ENCODE data around the gene ELK3. TPM values are rescaled to one million over a fixed set of nuclear protein-coding genes. Genes with fewer than 3 reads are reported as not detected.

The ELK3 gene
- total RNA-seq, 4 donors from 2014 or later = 10.0 to 13.5 (median 11.0) TPM

DNA sequence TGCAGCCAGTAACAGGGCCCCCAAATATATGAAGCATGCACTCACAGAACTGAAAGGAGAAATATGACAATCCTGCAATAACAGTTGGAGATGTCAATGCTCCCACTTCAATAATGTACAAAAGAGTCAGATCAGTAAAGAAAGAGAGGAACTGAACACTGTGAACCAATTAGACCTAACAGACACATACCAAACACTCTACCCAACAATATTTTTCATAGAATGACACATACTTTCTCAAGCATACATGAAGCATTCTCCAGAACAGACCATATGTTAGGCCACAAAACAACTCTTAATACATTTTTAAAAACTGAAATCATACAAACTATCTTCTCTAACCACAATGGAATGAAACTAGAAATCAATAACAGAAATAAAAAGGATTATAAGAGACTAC is 80.2 kb downstream of the ELK3 start:
- no peak for DNase-seq (ENCODE audit: low spot score in 2 of 2)

DNA sequence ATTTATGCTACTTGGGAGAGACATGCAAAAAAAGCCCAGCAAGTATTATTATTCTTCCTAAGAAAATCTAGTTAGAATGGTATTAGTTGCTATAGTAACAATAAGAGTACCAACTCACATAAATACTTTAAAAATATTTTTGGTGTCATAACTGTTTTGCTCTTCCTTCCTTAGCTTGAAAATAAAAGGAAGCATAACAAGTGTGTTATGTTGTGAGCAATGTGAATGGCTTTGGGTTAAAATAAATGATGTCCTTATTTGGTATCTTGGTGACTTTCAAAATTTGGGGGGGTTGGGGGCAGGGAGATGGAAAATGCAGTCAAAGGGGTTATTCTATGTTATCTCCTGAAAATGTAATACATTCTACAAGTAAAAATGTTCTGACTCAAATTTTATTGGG is 91.0 kb downstream of the ELK3 start:
- H3K4me3 ChIP-seq = no peak overlapping the region
- no peak overlapping the region for H3K27ac ChIP-seq
- H3K9me3 ChIP-seq = no peaks in the 10 kb centered on the region
- peaks cover 89% of the 10 kb centered on the region for H3K36me3 ChIP-seq
- DNase-seq (ENCODE audit: low spot score in 2 of 2) = no peak
- TF ChIP-seq POLR2AphosphoS5 (IDR thresholded peaks at IDR 0.05) = no peak
- no peak for TF ChIP-seq POLR2A (IDR thresholded peaks at IDR 0.05)
- TF ChIP-seq, protein P1, sequence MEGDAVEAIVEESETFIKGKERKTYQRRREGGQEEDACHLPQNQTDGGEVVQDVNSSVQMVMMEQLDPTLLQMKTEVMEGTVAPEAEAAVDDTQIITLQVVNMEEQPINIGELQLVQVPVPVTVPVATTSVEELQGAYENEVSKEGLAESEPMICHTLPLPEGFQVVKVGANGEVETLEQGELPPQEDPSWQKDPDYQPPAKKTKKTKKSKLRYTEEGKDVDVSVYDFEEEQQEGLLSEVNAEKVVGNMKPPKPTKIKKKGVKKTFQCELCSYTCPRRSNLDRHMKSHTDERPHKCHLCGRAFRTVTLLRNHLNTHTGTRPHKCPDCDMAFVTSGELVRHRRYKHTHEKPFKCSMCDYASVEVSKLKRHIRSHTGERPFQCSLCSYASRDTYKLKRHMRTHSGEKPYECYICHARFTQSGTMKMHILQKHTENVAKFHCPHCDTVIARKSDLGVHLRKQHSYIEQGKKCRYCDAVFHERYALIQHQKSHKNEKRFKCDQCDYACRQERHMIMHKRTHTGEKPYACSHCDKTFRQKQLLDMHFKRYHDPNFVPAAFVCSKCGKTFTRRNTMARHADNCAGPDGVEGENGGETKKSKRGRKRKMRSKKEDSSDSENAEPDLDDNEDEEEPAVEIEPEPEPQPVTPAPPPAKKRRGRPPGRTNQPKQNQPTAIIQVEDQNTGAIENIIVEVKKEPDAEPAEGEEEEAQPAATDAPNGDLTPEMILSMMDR (IDR thresholded peaks at IDR 0.05) = no peak
- no peak for TF ChIP-seq EP300 (IDR thresholded peaks at IDR 0.05)
- no peaks in the 10 kb centered on the region for H3K4me1 ChIP-seq
- no peaks in the 10 kb centered on the region for H3K27me3 ChIP-seq

More for the DNA sequence above, 80.2 kb downstream of the ELK3 start:
- Histone ChIP-seq H3K4me1 (no peaks in the 10 kb centered on the region), H3K27ac (no peak overlapping the region), H3K36me3 (peaks cover 38% of the 10 kb centered on the region), H3K9me3 (no peaks in the 10 kb centered on the region), H3K27me3 (no peaks in the 10 kb centered on the region), H3K4me3 (no peak overlapping the region)
- TF ChIP-seq EP300 (IDR thresholded peaks at IDR 0.05) (no peak), POLR2A (IDR thresholded peaks at IDR 0.05) (no peak), POLR2AphosphoS5 (IDR thresholded peaks at IDR 0.05) (no peak)
- TF ChIP-seq, protein P1 (IDR thresholded peaks at IDR 0.05) = no peak

DNA sequence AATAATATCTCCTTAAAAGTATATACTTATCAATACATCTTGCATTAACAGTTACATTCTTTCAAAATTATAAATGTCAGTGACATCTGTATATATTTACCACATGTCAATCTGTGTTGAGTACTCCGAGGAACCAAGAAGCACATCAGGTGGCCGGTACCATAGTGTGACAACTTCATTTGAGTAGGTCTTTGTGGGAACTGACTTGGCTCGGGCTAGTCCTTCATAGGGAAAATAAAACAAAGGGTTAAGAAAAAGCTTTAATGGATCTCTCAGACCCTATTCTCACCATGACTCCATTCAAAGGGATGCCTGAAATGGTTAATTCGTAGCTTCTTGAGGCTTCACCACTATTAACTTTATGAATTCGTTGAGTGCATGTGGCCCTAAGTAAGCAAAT is 94.9 kb downstream of the ELK3 start:
- Histone ChIP-seq H3K4me1 (no peaks in the 10 kb centered on the region), H3K4me3 (no peak overlapping the region), H3K27me3 (no peaks in the 10 kb centered on the region), H3K27ac (no peak overlapping the region), H3K36me3 (peaks cover 68% of the 10 kb centered on the region), H3K9me3 (no peaks in the 10 kb centered on the region)
- no peak for TF ChIP-seq POLR2AphosphoS5 (IDR thresholded peaks at IDR 0.05)
- TF ChIP-seq POLR2A (IDR thresholded peaks at IDR 0.05) = no peak
- TF ChIP-seq EP300 (IDR thresholded peaks at IDR 0.05) = no peak
- TF ChIP-seq, protein P1 (IDR thresholded peaks at IDR 0.05) = no peak
- 79% methylated on average over 5 of the region's 5 CpGs for WGBS
- DNase-seq (ENCODE audit: low spot score in 2 of 2) = no peak

DNA sequence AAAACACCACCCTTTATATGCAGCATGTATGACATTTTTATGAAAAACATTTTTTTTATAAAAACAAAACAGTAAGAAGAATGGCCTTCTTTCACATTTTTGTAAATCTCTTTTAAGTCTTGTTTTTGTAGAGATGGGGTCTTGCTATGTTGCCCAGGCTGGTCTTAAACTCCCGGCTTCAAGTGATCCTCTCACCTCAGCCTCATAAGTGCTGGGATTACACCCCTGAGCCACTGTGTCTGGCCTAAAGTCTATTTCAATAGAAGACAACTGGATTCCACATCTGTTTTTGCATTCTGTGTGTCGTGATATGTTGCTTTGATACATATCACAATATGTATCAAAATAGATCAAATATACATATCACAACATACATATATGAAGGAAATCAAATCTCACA is 98.9 kb downstream of the ELK3 start:
- no peak for DNase-seq (ENCODE audit: low spot score in 2 of 2)
- peaks cover 35% of the 10 kb centered on the region for H3K36me3 ChIP-seq
- H3K9me3 ChIP-seq = no peaks in the 10 kb centered on the region
- no peaks in the 10 kb centered on the region for H3K27me3 ChIP-seq
- H3K4me3 ChIP-seq = no peak overlapping the region
- TF ChIP-seq EP300 (IDR thresholded peaks at IDR 0.05) = no peak
- TF ChIP-seq, protein P1 (IDR thresholded peaks at IDR 0.05) = no peak
- TF ChIP-seq POLR2AphosphoS5 (IDR thresholded peaks at IDR 0.05) = no peak
- no peak for TF ChIP-seq POLR2A (IDR thresholded peaks at IDR 0.05)
- H3K27ac ChIP-seq = no peak overlapping the region
- WGBS = 97% methylated on average over 2 of the region's 2 CpGs
- H3K4me1 ChIP-seq = no peaks in the 10 kb centered on the region

DNA sequence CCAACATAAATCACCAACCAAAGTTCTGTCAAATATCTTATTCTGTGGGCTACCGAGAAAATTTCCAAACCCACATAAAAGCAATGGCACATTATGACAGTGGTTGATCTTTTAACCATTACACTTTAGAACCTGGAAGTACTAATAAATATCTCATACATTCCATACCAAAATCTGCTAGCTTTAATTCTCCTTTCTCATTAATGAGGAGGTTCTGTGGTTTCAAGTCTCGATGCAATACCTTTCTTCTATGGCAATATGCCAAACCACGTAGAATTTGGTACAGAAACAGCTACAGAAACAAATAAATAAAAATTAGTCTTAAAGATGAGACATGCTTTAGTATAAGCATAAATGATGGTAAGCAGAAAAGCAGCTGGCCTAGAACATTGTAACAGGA is 100.7 kb downstream of the ELK3 start:
- WGBS = 67% methylated on average over 3 of the region's 3 CpGs
- H3K4me3 ChIP-seq = no peak overlapping the region

More for the DNA sequence above, 100.7 kb downstream of the ELK3 start:
- no peaks in the 10 kb centered on the region for H3K27me3 ChIP-seq
- TF ChIP-seq POLR2A (IDR thresholded peaks at IDR 0.05) = no peak
- TF ChIP-seq, protein P1 (IDR thresholded peaks at IDR 0.05) = no peak
- no peak for TF ChIP-seq POLR2AphosphoS5 (IDR thresholded peaks at IDR 0.05)
- TF ChIP-seq EP300 (IDR thresholded peaks at IDR 0.05) = no peak
- no peaks in the 10 kb centered on the region for H3K4me1 ChIP-seq
- no peak for DNase-seq (ENCODE audit: low spot score in 2 of 2)
- no peaks in the 10 kb centered on the region for H3K9me3 ChIP-seq
- peaks cover 36% of the 10 kb centered on the region for H3K36me3 ChIP-seq
- H3K27ac ChIP-seq = no peak overlapping the region
